ENCODE measurements around the gene EXD3. TPM values are rescaled to one million over a fixed set of nuclear protein-coding genes. Genes with fewer than 3 reads are reported as not detected.

EXD3 gene
- polyA plus RNA-seq, 2 of the 4 experiments (the other 2 are of a cell fraction) = 3.4 to 4.5 TPM

GRCh38 chr9:137316012-137316981 lies 106.7 kb downstream of the EXD3 start:
- 92% methylated on average over 11 of the region's 83 CpGs for WGBS (ENCODE audit: missing lambda C conversion rate)
- Histone ChIP-seq H3K9me3 (no peaks in the 10 kb centered on the region), H3K27ac (peak overlapping the region; percentile 88 to 96), H3K4me3 (peak overlapping the region; percentile 45), H3K4me2 (peak overlapping the region; percentile 98), H3K4me1 (peaks cover 30% of the 10 kb centered on the region)
- TF ChIP-seq, protein P1, sequence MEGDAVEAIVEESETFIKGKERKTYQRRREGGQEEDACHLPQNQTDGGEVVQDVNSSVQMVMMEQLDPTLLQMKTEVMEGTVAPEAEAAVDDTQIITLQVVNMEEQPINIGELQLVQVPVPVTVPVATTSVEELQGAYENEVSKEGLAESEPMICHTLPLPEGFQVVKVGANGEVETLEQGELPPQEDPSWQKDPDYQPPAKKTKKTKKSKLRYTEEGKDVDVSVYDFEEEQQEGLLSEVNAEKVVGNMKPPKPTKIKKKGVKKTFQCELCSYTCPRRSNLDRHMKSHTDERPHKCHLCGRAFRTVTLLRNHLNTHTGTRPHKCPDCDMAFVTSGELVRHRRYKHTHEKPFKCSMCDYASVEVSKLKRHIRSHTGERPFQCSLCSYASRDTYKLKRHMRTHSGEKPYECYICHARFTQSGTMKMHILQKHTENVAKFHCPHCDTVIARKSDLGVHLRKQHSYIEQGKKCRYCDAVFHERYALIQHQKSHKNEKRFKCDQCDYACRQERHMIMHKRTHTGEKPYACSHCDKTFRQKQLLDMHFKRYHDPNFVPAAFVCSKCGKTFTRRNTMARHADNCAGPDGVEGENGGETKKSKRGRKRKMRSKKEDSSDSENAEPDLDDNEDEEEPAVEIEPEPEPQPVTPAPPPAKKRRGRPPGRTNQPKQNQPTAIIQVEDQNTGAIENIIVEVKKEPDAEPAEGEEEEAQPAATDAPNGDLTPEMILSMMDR (IDR thresholded peaks at IDR 0.05) = no peak
- TF ChIP-seq ESRRA (IDR thresholded peaks at IDR 0.05; ENCODE audit: borderline replicate concordance, low read length) (no peak), HOXA7 (CRISPR knock-in tag; IDR thresholded peaks at IDR 0.05) (no peak), E2F6 (IDR thresholded peaks at IDR 0.05; ENCODE audit: borderline replicate concordance, low read depth) (no peak), HOXB13 (CRISPR knock-in tag; IDR thresholded peaks at IDR 0.05; ENCODE audit: low read depth) (no peak), RNF2 (IDR thresholded peaks at IDR 0.05; ENCODE audit: borderline replicate concordance, low read depth) (no peak), CBX8 (IDR thresholded peaks at IDR 0.05) (no peak), BCL3 (IDR thresholded peaks at IDR 0.05) (no peak), PBX3 (IDR thresholded peaks at IDR 0.05) (no peak), SMC3 (IDR thresholded peaks at IDR 0.05) (no peak), KDM1A (IDR thresholded peaks at IDR 0.05; ENCODE audit: low read depth) (no peak), ZNF302 (CRISPR knock-in tag; IDR thresholded peaks at IDR 0.05) (no peak), EHF (CRISPR knock-in tag; IDR thresholded peaks at IDR 0.05) (no peak), JUNB (IDR thresholded peaks at IDR 0.05) (no peak), ZSCAN20 (CRISPR knock-in tag; IDR thresholded peaks at IDR 0.05) (no peak), CEBPB (IDR thresholded peaks at IDR 0.05) (no peak), HEYL (CRISPR knock-in tag; IDR thresholded peaks at IDR 0.05) (no peak), RAD21 (conservative IDR thresholded peaks at IDR 0.05 in 1 of 2, IDR thresholded peaks at IDR 0.05 in 1 of 2) (no peak), ZFP36 (IDR thresholded peaks at IDR 0.05; ENCODE audit: borderline replicate concordance, partially characterized antibody) (peak; percentile 66), FOSB (CRISPR knock-in tag; IDR thresholded peaks at IDR 0.05) (no peak), JUN (IDR thresholded peaks at IDR 0.05) (peak in 1 of 2 experiments; percentile 31; a peak in 1 of 5 replicates)
- TF ChIP-seq, protein P2, sequence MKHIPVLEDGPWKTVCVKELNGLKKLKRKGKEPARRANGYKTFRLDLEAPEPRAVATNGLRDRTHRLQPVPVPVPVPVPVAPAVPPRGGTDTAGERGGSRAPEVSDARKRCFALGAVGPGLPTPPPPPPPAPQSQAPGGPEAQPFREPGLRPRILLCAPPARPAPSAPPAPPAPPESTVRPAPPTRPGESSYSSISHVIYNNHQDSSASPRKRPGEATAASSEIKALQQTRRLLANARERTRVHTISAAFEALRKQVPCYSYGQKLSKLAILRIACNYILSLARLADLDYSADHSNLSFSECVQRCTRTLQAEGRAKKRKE (CRISPR knock-in tag; IDR thresholded peaks at IDR 0.05; ENCODE audit: low read depth) = peak; percentile 44; the same call in 1 of the 2 replicates
- TF ChIP-seq, protein P3, sequence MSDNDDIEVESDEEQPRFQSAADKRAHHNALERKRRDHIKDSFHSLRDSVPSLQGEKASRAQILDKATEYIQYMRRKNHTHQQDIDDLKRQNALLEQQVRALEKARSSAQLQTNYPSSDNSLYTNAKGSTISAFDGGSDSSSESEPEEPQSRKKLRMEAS (IDR thresholded peaks at IDR 0.05) = peak; percentile 47
- TF ChIP-seq, protein P4, sequence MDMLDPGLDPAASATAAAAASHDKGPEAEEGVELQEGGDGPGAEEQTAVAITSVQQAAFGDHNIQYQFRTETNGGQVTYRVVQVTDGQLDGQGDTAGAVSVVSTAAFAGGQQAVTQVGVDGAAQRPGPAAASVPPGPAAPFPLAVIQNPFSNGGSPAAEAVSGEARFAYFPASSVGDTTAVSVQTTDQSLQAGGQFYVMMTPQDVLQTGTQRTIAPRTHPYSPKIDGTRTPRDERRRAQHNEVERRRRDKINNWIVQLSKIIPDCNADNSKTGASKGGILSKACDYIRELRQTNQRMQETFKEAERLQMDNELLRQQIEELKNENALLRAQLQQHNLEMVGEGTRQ (IDR thresholded peaks at IDR 0.05) = no peak
- no peak for FAIRE-seq
- DNase-seq (ENCODE audit: low read depth in 1 of 2, low spot score in 1 of 2) = peak; percentile 75 to 76
- ChIA-PET POLR2A (interaction anchor here (2.2 kb wide), 1 partner anchor 14 kb away, joined by 11 read pairs; the partner anchor contains the start of gene NRARP), CTCF (interaction anchor here (1.4 to 2.9 kb wide), 2 partner anchors 14 to 91 kb away, joined by 3 to 17 read pairs; partner anchors contain the start of gene NRARP)
- ATAC-seq = peak; percentile 22 to 50; a peak in 4 of 6 replicates
